Measurements from ENCODE around the gene SLC4A1.

Gene SLC4A1

GRCh38 chr17:44284024-44284400 is 16.1 kb upstream of the SLC4A1 start:
- in situ Hi-C loops (cut with HindIII; ENCODE audit: low sequenced_read_pairs), result no loop called here
- TF ChIP-seq CTCF (IDR thresholded peaks at IDR 0.05; ENCODE audit: low read depth, low read length, missing control alignments), result no peak
- H3K4me3 ChIP-seq (ENCODE audit: low read depth, low read length), result no peak overlapping the region
- no peak for DNase-seq (ENCODE audit: low read depth)

GRCh38 chr17:44283344-44284023 is 15.5 kb upstream of the SLC4A1 start:
- no peak for TF ChIP-seq CTCF (IDR thresholded peaks at IDR 0.05; ENCODE audit: low read depth, low read length, missing control alignments)
- in situ Hi-C loops (cut with HindIII; ENCODE audit: low sequenced_read_pairs), result no loop called here
- no peak for DNase-seq (ENCODE audit: low read depth)
- H3K4me3 ChIP-seq (ENCODE audit: low read depth, low read length), result no peak overlapping the region

DNA sequence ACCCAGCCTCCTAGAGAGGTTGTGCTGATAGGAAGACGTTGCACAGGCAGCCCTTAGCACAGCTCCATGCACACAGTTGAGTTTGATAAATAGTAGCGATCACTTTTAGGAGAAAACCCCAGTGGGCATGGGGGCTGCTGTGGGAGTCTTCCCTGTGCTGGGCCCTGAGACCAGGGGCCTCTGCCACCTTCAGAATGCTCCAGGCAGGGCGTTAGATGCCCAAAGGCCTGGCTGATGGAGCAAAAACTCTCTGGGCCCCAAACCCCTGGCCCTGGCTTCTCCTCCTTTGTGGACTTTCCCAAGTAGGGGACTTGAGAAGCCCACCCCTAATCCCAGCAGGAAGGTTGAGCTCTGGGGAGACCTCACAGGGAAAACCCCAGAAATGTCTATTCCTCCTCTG is 14.3 kb upstream of the SLC4A1 start:
- in situ Hi-C loops (cut with HindIII; ENCODE audit: low sequenced_read_pairs), result no loop called here
- DNase-seq (ENCODE audit: low read depth), result no peak
- H3K4me3 ChIP-seq (ENCODE audit: low read depth, low read length), result no peak overlapping the region
- TF ChIP-seq CTCF (IDR thresholded peaks at IDR 0.05; ENCODE audit: low read depth, low read length, missing control alignments), result no peak

DNA sequence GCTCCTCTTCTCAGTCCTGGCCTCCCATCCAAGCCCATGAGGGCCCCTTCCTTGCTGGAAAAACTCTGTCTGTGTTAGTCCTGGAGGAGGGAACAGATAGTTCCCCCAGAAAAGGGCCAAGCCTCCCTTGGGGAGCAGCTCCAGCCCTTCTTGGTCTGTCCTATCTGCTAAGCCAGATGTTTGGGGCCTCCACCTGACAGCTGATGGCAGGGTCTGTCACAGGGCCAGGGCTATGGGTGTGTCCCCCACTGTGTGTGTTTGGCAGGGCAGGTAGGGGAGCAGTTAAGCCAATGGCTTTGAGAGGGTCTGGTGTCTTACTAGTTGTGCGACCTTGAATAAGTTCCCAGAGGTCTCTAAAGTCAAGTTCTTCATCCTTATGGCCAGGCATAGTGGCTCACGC is 13.6 kb upstream of the SLC4A1 start:
- in situ Hi-C loops (cut with HindIII; ENCODE audit: low sequenced_read_pairs), result no loop called here
- no peak overlapping the region for H3K4me3 ChIP-seq (ENCODE audit: low read depth, low read length)
- DNase-seq (ENCODE audit: low read depth), result no peak
- no peak for TF ChIP-seq CTCF (IDR thresholded peaks at IDR 0.05; ENCODE audit: low read depth, low read length, missing control alignments)

GRCh38 chr17:44280392-44280937 is 12.5 kb upstream of the SLC4A1 start:
- DNase-seq (ENCODE audit: low read depth), result no peak
- TF ChIP-seq CTCF (IDR thresholded peaks at IDR 0.05; ENCODE audit: low read depth, low read length, missing control alignments), result no peak
- in situ Hi-C loops (cut with HindIII; ENCODE audit: low sequenced_read_pairs), result no loop called here
- H3K4me3 ChIP-seq (ENCODE audit: low read depth, low read length), result no peak overlapping the region

DNA sequence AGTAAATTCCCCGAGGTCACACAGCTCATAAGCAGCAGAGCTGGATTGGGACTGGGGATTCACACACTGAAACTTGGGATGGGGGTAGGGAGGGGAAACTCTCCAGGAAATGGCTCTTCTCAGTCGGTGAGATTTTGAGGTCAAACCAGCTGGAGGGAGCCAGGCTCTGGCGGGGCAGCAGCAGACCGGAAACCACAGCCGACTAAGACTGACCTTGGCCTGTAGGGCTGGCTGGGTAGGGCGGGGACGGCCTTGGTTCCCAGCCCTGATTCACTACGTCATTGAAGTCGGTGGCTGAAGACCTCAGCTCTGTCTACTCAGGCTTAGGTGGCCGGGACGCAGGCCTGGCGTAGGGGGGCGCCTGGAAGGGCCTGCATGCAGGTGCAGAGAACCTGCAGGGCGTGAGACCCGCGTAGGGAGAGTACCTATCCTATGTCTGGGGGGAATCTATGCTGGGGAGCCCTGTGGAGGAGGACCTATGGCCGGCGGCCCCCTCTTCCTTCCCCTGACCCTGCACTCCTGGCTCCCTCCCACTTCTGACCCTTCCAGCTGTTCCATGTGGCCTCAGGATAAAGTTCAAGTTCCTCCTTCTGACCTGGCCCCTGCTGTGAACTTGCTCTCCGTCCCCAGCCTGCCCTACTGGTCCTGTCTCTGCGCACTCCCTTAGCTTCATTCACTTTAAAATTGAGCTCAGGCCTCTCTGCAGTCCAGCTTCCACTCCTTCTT is 11.9 kb upstream of the SLC4A1 start:
- no peak overlapping the region for H3K4me3 ChIP-seq (ENCODE audit: low read depth, low read length)
- no peak for TF ChIP-seq CTCF (IDR thresholded peaks at IDR 0.05; ENCODE audit: low read depth, low read length, missing control alignments)
- in situ Hi-C loops (cut with HindIII; ENCODE audit: low sequenced_read_pairs), result no loop called here
- peak; percentile 42 for DNase-seq (ENCODE audit: low read depth)

Measured in astrocyte of the cerebellum (primary cell).